Mesothelial cell of epicardium (in vitro differentiated cells): Measurements from ENCODE around the gene SUMF1. TPM values are rescaled to one million over a fixed set of nuclear protein-coding genes. Genes with fewer than 3 reads are reported as not detected.

Source experiments
- DNase-seq, 2 experiments: peaks; one replicate each; pipeline ENCODE4 v3.0.0; 2021; ENCODE audit warnings: low spot score in 2 of 2; ENCODE audit not compliant: unreplicated experiment in 2 of 2
- H3K27ac Mint-ChIP-seq: 2 replicates; pipeline ENCODE4 v1.8.0; 2021; ENCODE audit warnings: mixed read lengths
- H3K27me3 Mint-ChIP-seq: 2 replicates; pipeline ENCODE4 v1.8.0; 2021; ENCODE audit warnings: low read depth, mixed read lengths
- H3K36me3 Mint-ChIP-seq: 2 replicates; pipeline ENCODE4 v1.8.0; 2021; ENCODE audit warnings: mixed read lengths
- H3K4me1 Mint-ChIP-seq: 2 replicates; pipeline ENCODE4 v1.8.0; 2021; ENCODE audit warnings: mixed read lengths
- H3K4me3 Mint-ChIP-seq: 2 replicates; pipeline ENCODE4 v1.8.0; 2021; ENCODE audit warnings: mild to moderate bottlenecking, moderate library complexity, mixed read lengths
- H3K9me3 Mint-ChIP-seq: 2 replicates; pipeline ENCODE4 v1.8.0; 2021; ENCODE audit warnings: mixed read lengths
- total RNA-seq: library from RNA; stranded (reverse); gene quantifications from 3 replicates; pipeline ENCODE4 v1.2.1, GENCODE V29; 2021
- TF ChIP-seq, protein P1 (sequence below): fragments of 200-600 bp; sonication (generic); IDR thresholded peaks from one replicate; pipeline ENCODE4 v1.5.0; 2021; ENCODE audit warnings: antibody characterized with exemption; ENCODE audit not compliant: unreplicated experiment

Gene SUMF1
- total RNA-seq, 1 donor from 2014 or later = 28.7 TPM

DNA sequence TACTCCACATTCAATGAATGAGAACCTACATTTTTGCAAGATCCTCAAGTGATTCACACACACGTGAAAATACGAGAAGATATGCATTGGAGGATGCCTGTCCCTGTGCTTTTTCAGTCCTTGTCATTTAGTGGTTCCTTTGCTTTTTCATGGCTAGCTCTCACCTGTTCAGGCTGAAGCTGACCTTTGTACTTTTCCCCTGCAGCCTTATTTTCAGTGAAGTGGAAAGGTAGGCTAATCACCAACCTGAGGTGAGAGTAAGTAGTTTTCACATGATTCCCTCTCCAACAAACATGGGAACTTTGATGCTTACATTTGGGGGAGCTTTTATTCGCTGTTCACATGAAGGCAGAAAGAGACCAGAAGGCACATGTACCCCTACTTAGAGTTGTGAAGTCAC lies 34.4 kb upstream of the SUMF1 start:
- no peaks in the 10 kb centered on the region for H3K9me3 Mint-ChIP-seq
- TF ChIP-seq, protein P1, sequence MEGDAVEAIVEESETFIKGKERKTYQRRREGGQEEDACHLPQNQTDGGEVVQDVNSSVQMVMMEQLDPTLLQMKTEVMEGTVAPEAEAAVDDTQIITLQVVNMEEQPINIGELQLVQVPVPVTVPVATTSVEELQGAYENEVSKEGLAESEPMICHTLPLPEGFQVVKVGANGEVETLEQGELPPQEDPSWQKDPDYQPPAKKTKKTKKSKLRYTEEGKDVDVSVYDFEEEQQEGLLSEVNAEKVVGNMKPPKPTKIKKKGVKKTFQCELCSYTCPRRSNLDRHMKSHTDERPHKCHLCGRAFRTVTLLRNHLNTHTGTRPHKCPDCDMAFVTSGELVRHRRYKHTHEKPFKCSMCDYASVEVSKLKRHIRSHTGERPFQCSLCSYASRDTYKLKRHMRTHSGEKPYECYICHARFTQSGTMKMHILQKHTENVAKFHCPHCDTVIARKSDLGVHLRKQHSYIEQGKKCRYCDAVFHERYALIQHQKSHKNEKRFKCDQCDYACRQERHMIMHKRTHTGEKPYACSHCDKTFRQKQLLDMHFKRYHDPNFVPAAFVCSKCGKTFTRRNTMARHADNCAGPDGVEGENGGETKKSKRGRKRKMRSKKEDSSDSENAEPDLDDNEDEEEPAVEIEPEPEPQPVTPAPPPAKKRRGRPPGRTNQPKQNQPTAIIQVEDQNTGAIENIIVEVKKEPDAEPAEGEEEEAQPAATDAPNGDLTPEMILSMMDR = no peak
- H3K27ac Mint-ChIP-seq = no peak overlapping the region
- DNase-seq = no peak
- H3K27me3 Mint-ChIP-seq = peaks cover 19% of the 10 kb centered on the region
- H3K36me3 Mint-ChIP-seq = no peaks in the 10 kb centered on the region
- no peak overlapping the region for H3K4me3 Mint-ChIP-seq
- H3K4me1 Mint-ChIP-seq = peaks cover 12% of the 10 kb centered on the region

- no peak overlapping the region for H3K27ac Mint-ChIP-seq
- DNase-seq = no peak
- H3K36me3 Mint-ChIP-seq = no peaks in the 10 kb centered on the region
Observed at GRCh38 chr3:4498446-4498845, 31.4 kb upstream of the SUMF1 start.

DNA sequence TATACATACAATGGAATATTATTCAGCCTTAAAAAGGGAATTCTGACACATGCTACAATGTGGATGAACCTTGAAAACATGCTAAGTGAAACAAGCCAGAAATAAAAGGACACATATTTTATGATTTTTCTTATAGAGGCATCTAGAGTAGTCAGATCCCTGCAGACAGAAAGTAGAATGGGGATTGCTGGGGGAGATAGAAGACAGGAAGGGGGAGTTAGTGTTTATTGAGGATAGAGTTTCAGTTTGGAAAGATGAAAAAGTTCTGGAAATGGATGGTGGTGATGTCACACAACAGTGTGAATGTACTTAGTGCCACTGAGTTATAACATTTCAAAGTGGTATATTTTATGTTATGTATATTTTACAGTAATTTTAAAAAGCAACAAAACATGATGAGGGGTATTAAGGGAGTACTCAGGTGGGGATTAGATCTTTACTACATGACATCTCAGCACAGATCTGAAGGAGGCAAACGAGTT lies 30.8 kb upstream of the SUMF1 start:
- no peaks in the 10 kb centered on the region for H3K36me3 Mint-ChIP-seq

More at GRCh38 chr3:4498446-4498845, 31.4 kb upstream of the SUMF1 start:
- H3K4me3 Mint-ChIP-seq = no peak overlapping the region
- peaks cover 25% of the 10 kb centered on the region for H3K4me1 Mint-ChIP-seq
- H3K9me3 Mint-ChIP-seq = no peaks in the 10 kb centered on the region
- TF ChIP-seq, protein P1 = no peak
- H3K27me3 Mint-ChIP-seq = peaks cover 47% of the 10 kb centered on the region

GRCh38 chr3:4497005-4497692 lies 30.1 kb upstream of the SUMF1 start:
- H3K4me1 Mint-ChIP-seq = peaks cover 26% of the 10 kb centered on the region
- no peak overlapping the region for H3K27ac Mint-ChIP-seq
- TF ChIP-seq, protein P1 = no peak
- no peak overlapping the region for H3K4me3 Mint-ChIP-seq
- H3K27me3 Mint-ChIP-seq = peaks cover 49% of the 10 kb centered on the region
- DNase-seq = no peak
- no peaks in the 10 kb centered on the region for H3K36me3 Mint-ChIP-seq
- H3K9me3 Mint-ChIP-seq = no peaks in the 10 kb centered on the region

More for the DNA sequence above, 30.8 kb upstream of the SUMF1 start:
- Mint-ChIP-seq H3K27me3 (peaks cover 47% of the 10 kb centered on the region), H3K27ac (no peak overlapping the region), H3K4me1 (peaks cover 25% of the 10 kb centered on the region), H3K9me3 (no peaks in the 10 kb centered on the region), H3K4me3 (no peak overlapping the region)
- TF ChIP-seq, protein P1 = no peak
- DNase-seq = no peak

GRCh38 chr3:4496087-4496452 lies 29.0 kb upstream of the SUMF1 start:
- Mint-ChIP-seq H3K27me3 (peaks cover 53% of the 10 kb centered on the region), H3K36me3 (no peaks in the 10 kb centered on the region), H3K27ac (no peak overlapping the region), H3K4me3 (no peak overlapping the region), H3K4me1 (peaks cover 31% of the 10 kb centered on the region), H3K9me3 (no peaks in the 10 kb centered on the region)
- DNase-seq = no peak
- TF ChIP-seq, protein P1 = no peak
